Transverse colon (tissue), 4 donors: ENCODE results near the gene POLR2F. TPM values are rescaled to one million over a fixed set of nuclear protein-coding genes. Genes with fewer than 3 reads are reported as not detected.

Source experiments
- DNase-seq: peaks from one replicate; pipeline ENCODE4 v3.0.0-alpha.2; 2019
- H3K27ac ChIP-seq, 4 donors: fragments of 200-600 bp; sonication (generic); 2 replicates each; pipeline ENCODE4 v1.5.1; 2016 to 2018; ENCODE audit warnings: inconsistent platforms in 4 of 4
- H3K27me3 ChIP-seq: fragments of 200-600 bp; sonication (generic); 2 replicates; pipeline ENCODE4 v1.5.1; 2017; ENCODE audit warnings: inconsistent platforms
- H3K36me3 ChIP-seq, 4 donors: fragments of 200-600 bp; sonication (generic); 2 replicates each; pipeline ENCODE4 v1.5.1; 2017 to 2019; ENCODE audit warnings: inconsistent platforms in 4 of 4
- H3K4me1 ChIP-seq, 4 donors: fragments of 200-600 bp; sonication (generic); 2 replicates each; pipeline ENCODE4 v1.5.1; 2017 to 2020; ENCODE audit warnings: inconsistent platforms in 4 of 4
- H3K4me3 ChIP-seq, 4 donors: fragments of 200-600 bp; sonication (generic); 1 replicate in 1 of 4; 2 replicates in 3 of 4; pipeline versions ENCODE4 v1.5.1 to v1.6.1; 2017 to 2019; ENCODE audit warnings: inconsistent platforms in 4 of 4
- H3K9me3 ChIP-seq, 2 donors: fragments of 200-600 bp; sonication (generic); 2 replicates each; pipeline ENCODE4 v1.5.1; 2017 to 2019; ENCODE audit warnings: inconsistent platforms in 2 of 2
- CTCF ChIP-seq, 5 experiments: fragments of 200-600 bp in 3 of 5; fragments of 450-650 bp in 2 of 5; sonication (generic) in 3 of 5; IDR thresholded peaks; 1 replicate in 2 of 5; 2 replicates in 3 of 5; pipeline ENCODE4 v1.5.1; 2016 to 2017; ENCODE audit warnings: antibody characterized with exemption in 5 of 5, inconsistent platforms in 3 of 5, mild to moderate bottlenecking in 2 of 5, moderate library complexity in 1 of 5
- EP300 ChIP-seq: sonication (generic); formaldehyde crosslinking; IDR thresholded peaks from one replicate; pipeline ENCODE4 v1.6.1; 2017; ENCODE audit warnings: antibody characterized with exemption, low read depth
- POLR2A ChIP-seq: fragments of 450-650 bp; IDR thresholded peaks from one replicate; pipeline ENCODE4 v1.6.1; 2016; ENCODE audit warnings: antibody characterized with exemption, mild to moderate bottlenecking, moderate library complexity
- POLR2AphosphoS5 ChIP-seq, 3 donors: sonication (generic); formaldehyde crosslinking; IDR thresholded peaks; one replicate each; pipeline ENCODE4 v1.6.1; 2016; ENCODE audit warnings: antibody characterized with exemption in 3 of 3
- WGBS, 2 donors: methylation state at CpG; one replicate each; pipeline ENCODE4 v1.1.5; 2018; ENCODE audit warnings: low coverage in 1 of 2; 5-methylcytosine and 5-hydroxymethylcytosine counted together
- in situ Hi-C, 4 donors: fragments of 200-750 bp; cut with MboI; loops; one replicate each; pipeline versions ENCODE4 v1.15.0 to v1.15.1; 2017; ENCODE audit warnings: low sequenced_read_pairs in 3 of 4, low pct_ligation_motif_present in 1 of 4, low pct_unique_long_range_greater_than_20kb in 1 of 4
- intact Hi-C: fragments of 100-400 bp; cut with DNase I; formaldehyde crosslinking; loops from one replicate; pipeline ENCODE4 v1.15.1; 2023; ENCODE audit warnings: low total_unique reads
- total RNA-seq, 4 donors: library from RNA; depleted of rRNA; stranded (reverse); fragments of >200 nt; gene quantifications; one replicate each; pipeline ENCODE4 v1.1.0, GENCODE V29; 2016

POLR2F gene
- total RNA-seq, 4 donors from 2014 or later, result 7.6 to 65.5 (median 32.6) TPM

GRCh38 chr22:37967147-37967546, 13.6 kb downstream of the POLR2F start:
- DNase-seq, result no peak
- Histone ChIP-seq H3K9me3 (no peaks in the 10 kb centered on the region), H3K4me1 (peaks cover 0 to 5% (median 1%) of the 10 kb centered on the region in 4 donors), H3K27me3 (no peaks in the 10 kb centered on the region), H3K27ac (no peak overlapping the region), H3K4me3 (no peak overlapping the region), H3K36me3 (peaks cover 0 to 18% (median 7%) of the 10 kb centered on the region in 4 donors)
- TF ChIP-seq POLR2AphosphoS5 (IDR thresholded peaks at IDR 0.05) (no peak), POLR2A (no peak), CTCF (IDR thresholded peaks at IDR 0.05) (no peak), EP300 (no peak)
- in situ Hi-C loops (loop anchor here in 3 of 4 donors (10.0 to 25.0 kb wide), 3 partner anchors 142 to 155 kb away; partner anchors contain the start of genes GALR3 (in 2 of the 3) and GCAT (in 1 of the 3)), intact Hi-C loops (no loop called here)
- WGBS, 2 donors, result 50 to 57% methylated on average over 1 of the region's 1 CpG

GRCh38 chr22:37967637-37968451, 14.3 kb downstream of the POLR2F start:
- Histone ChIP-seq H3K27me3 (no peaks in the 10 kb centered on the region), H3K4me1 (peaks cover 0 to 5% (median 1%) of the 10 kb centered on the region in 4 donors), H3K36me3 (peaks cover 0 to 18% (median 5%) of the 10 kb centered on the region in 4 donors), H3K9me3 (no peaks in the 10 kb centered on the region), H3K27ac (no peak overlapping the region), H3K4me3 (no peak overlapping the region)
- intact Hi-C loops, result no loop called here
- no peak for DNase-seq
- TF ChIP-seq EP300, result no peak
- TF ChIP-seq POLR2A, result no peak
- TF ChIP-seq CTCF (IDR thresholded peaks at IDR 0.05), result no peak
- no peak for TF ChIP-seq POLR2AphosphoS5 (IDR thresholded peaks at IDR 0.05)
- in situ Hi-C loops, result loop anchor here in 3 of 4 donors (10.0 to 25.0 kb wide), 3 partner anchors 143 to 156 kb away; partner anchors contain the start of genes GALR3 (in 2 of the 3) and GCAT (in 1 of the 3)
- WGBS, 2 donors, result 92 to 93% methylated on average over 8 to 14 of the region's 14 CpGs

- Histone ChIP-seq H3K9me3 (no peaks in the 10 kb centered on the region), H3K27ac (no peak overlapping the region), H3K4me1 (peaks cover 0 to 5% (median 1%) of the 10 kb centered on the region in 4 donors), H3K4me3 (no peak overlapping the region), H3K27me3 (no peaks in the 10 kb centered on the region), H3K36me3 (peaks cover 0 to 18% (median 5%) of the 10 kb centered on the region in 4 donors)
- DNase-seq, result no peak
- 95% methylated on average over 5 of the region's 5 CpGs; no CpG with 5 or more reads in 1 of the 2 donors for WGBS, 2 donors
- in situ Hi-C loops, result loop anchor here in 3 of 4 donors (10.0 to 25.0 kb wide), 3 partner anchors 144 to 156 kb away; partner anchors contain the start of genes GALR3 (in 2 of the 3) and GCAT (in 1 of the 3)
- intact Hi-C loops, result no loop called here
- TF ChIP-seq EP300, result no peak
- no peak for TF ChIP-seq CTCF (IDR thresholded peaks at IDR 0.05)
- TF ChIP-seq POLR2A, result no peak
- TF ChIP-seq POLR2AphosphoS5 (IDR thresholded peaks at IDR 0.05), result no peak
Observed at GRCh38 chr22:37968452-37969251, 15.2 kb downstream of the POLR2F start.

GRCh38 chr22:37970864-37971263, 17.4 kb downstream of the POLR2F start:
- WGBS, 2 donors, result 95 to 100% methylated on average over 2 to 4 of the region's 4 CpGs
- TF ChIP-seq POLR2A (no peak), POLR2AphosphoS5 (IDR thresholded peaks at IDR 0.05) (no peak), CTCF (IDR thresholded peaks at IDR 0.05) (no peak), EP300 (no peak)
- Histone ChIP-seq H3K9me3 (no peaks in the 10 kb centered on the region), H3K27me3 (no peaks in the 10 kb centered on the region), H3K36me3 (peaks cover 0 to 18% (median 5%) of the 10 kb centered on the region in 4 donors), H3K27ac (no peak overlapping the region), H3K4me3 (no peak overlapping the region), H3K4me1 (no peaks in the 10 kb centered on the region)
- in situ Hi-C loops (loop anchor here in 1 of 4 donors (25.0 kb wide), 1 partner anchor 159 kb away; the partner anchor contains the start of genes GALR3 and GCAT), intact Hi-C loops (no loop called here)
- DNase-seq, result no peak
